ENCODE results near the gene RALA.

- no peak for TF ChIP-seq CTCF (IDR thresholded peaks at IDR 0.05 in 2 of 3, conservative IDR thresholded peaks at IDR 0.05 in 1 of 3; ENCODE audit: borderline replicate concordance in 1 of 3, insufficient read depth in 1 of 3, low read depth in 2 of 3, low read length in 2 of 3)
- TF ChIP-seq SP1 (IDR thresholded peaks at IDR 0.05; ENCODE audit: low read depth), result no peak
- no peak for TF ChIP-seq JUND (IDR thresholded peaks at IDR 0.05)
- no peak for TF ChIP-seq POLR2A (IDR thresholded peaks at IDR 0.05; ENCODE audit: borderline replicate concordance, extremely low read depth, insufficient read depth, insufficient read length)
- TF ChIP-seq YY1 (IDR thresholded peaks at IDR 0.05; ENCODE audit: extremely low read depth, insufficient replicate concordance, low read depth, low read length), result no peak
- TF ChIP-seq EZH2 (IDR thresholded peaks at IDR 0.05), result no peak
Measured at GRCh38 chr7:39666562-39666961, 43.2 kb downstream of the RALA start.
